ENCODE results near the gene DCLK2. TPM values are rescaled to one million over a fixed set of nuclear protein-coding genes. Genes with fewer than 3 reads are reported as not detected.

Gene DCLK2
- total and polyA plus RNA-seq, 2 donors from 2014 or later = 2.6 to 3.4 TPM

GRCh38 chr4:150139297-150139865, 61.1 kb downstream of the DCLK2 start:
- no peak for DNase-seq
- Histone ChIP-seq H3K4me1 (ENCODE audit: control insufficient read depth in 2 of 3, insufficient read depth in 2 of 3, low read depth in 1 of 3, low read length in 3 of 3) (no peaks in the 10 kb centered on the region), H3K9me3 (ENCODE audit: control insufficient read depth in 2 of 3, insufficient read depth in 1 of 3, low read length in 3 of 3) (peaks cover 0 to 3% (median 0%) of the 10 kb centered on the region in 3 donors), H3K9ac (ENCODE audit: low read length in 3 of 3) (no peak overlapping the region), H3K36me3 (ENCODE audit: control insufficient read depth in 2 of 3, insufficient read depth in 3 of 3, low read length in 3 of 3) (no peaks in the 10 kb centered on the region), H3K27ac (ENCODE audit: low read depth in 2 of 2, low read length in 2 of 2) (no peak overlapping the region), H3K27me3 (ENCODE audit: control insufficient read depth, insufficient read depth, low read length) (no peaks in the 10 kb centered on the region), H3K4me3 (ENCODE audit: low read length in 3 of 3) (no peak overlapping the region)
- TF ChIP-seq CTCF (IDR thresholded peaks at IDR 0.05; ENCODE audit: borderline replicate concordance, extremely low read depth, insufficient read depth) = no peak
- intact Hi-C loops (cut with DNase I) = no loop called here
- no peak for FAIRE-seq

DNA sequence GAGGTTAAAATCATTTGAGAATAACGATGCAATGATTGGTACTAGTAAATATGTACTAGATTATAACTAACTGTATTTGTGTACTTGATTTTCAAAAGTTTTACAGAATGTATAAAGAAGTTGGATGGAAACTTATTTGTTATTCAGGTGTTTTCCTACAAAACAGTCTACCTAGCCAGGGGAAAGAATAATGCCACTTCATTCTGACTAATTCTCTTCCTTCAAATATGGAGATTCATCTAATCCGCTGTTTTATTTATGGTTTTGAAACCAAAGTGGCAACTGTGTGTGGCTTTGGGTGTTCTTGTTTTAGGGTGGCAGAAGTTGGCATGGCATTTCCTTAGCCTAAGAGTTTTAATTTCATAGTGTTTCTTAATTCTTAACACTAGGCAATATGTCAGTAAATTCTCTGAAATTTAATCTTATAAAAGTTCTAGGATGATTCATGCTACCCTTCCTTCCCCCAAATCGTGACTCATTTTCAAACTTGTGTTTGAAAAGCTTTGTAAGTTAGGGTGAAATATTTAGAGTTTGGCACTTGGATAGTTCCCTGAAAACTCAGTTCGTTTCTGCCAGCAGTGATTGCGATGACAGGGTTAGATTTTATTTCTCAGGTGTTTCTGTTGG, 62.6 kb downstream of the DCLK2 start:
- Histone ChIP-seq H3K27me3 (ENCODE audit: control insufficient read depth, insufficient read depth, low read length) (no peaks in the 10 kb centered on the region), H3K27ac (ENCODE audit: low read depth in 2 of 2, low read length in 2 of 2) (no peak overlapping the region), H3K4me1 (ENCODE audit: control insufficient read depth in 2 of 3, insufficient read depth in 2 of 3, low read depth in 1 of 3, low read length in 3 of 3) (no peaks in the 10 kb centered on the region), H3K9ac (ENCODE audit: low read length in 3 of 3) (no peak overlapping the region), H3K4me3 (ENCODE audit: low read length in 3 of 3) (no peak overlapping the region), H3K36me3 (ENCODE audit: control insufficient read depth in 2 of 3, insufficient read depth in 3 of 3, low read length in 3 of 3) (no peaks in the 10 kb centered on the region), H3K9me3 (ENCODE audit: control insufficient read depth in 2 of 3, insufficient read depth in 1 of 3, low read length in 3 of 3) (peaks cover 0 to 3% (median 0%) of the 10 kb centered on the region in 3 donors)
- DNase-seq (no peak), FAIRE-seq (no peak)
- intact Hi-C loops (cut with DNase I) = no loop called here
- TF ChIP-seq CTCF (IDR thresholded peaks at IDR 0.05; ENCODE audit: borderline replicate concordance, extremely low read depth, insufficient read depth) = no peak

DNA sequence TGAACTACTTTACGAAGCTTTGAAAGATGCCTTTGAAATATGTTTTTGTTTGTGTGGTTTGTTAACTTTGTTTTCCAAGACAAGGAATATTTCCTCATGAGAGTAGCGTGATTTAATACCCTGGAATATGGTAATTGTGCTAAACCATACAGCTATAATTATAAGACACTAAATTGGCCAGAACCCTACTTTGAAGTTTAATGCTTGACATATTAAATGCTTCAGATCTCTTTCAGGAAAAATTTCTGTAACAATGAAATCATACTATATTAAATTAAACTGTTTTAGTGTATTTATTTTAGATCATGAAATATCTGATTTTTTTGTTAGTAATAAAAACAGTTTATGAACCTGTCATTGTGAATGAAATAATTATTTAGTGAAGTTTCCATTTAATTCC, 63.5 kb downstream of the DCLK2 start:
- H3K36me3 ChIP-seq (ENCODE audit: control insufficient read depth in 2 of 3, insufficient read depth in 3 of 3, low read length in 3 of 3) = no peaks in the 10 kb centered on the region
- TF ChIP-seq CTCF (IDR thresholded peaks at IDR 0.05; ENCODE audit: borderline replicate concordance, extremely low read depth, insufficient read depth) = no peak
- H3K27ac ChIP-seq (ENCODE audit: low read depth in 2 of 2, low read length in 2 of 2) = no peak overlapping the region
- no peaks in the 10 kb centered on the region for H3K4me1 ChIP-seq (ENCODE audit: control insufficient read depth in 2 of 3, insufficient read depth in 2 of 3, low read depth in 1 of 3, low read length in 3 of 3)
- DNase-seq = peak in 2 of 5 donors; percentile 47 to 73
- H3K27me3 ChIP-seq (ENCODE audit: control insufficient read depth, insufficient read depth, low read length) = no peaks in the 10 kb centered on the region
- H3K9ac ChIP-seq (ENCODE audit: low read length in 3 of 3) = no peak overlapping the region
- peaks cover 0 to 3% (median 0%) of the 10 kb centered on the region in 3 donors for H3K9me3 ChIP-seq (ENCODE audit: control insufficient read depth in 2 of 3, insufficient read depth in 1 of 3, low read length in 3 of 3)
- peak; percentile 8 for FAIRE-seq
- no peak overlapping the region for H3K4me3 ChIP-seq (ENCODE audit: low read length in 3 of 3)
- intact Hi-C loops (cut with DNase I) = no loop called here
